Stomach (tissue), 9 donors: Measurements from ENCODE around the gene CES3. TPM values are rescaled to one million over a fixed set of nuclear protein-coding genes. Genes with fewer than 3 reads are reported as not detected.
A peak's percentile ranks its signal among the peaks of the same experiment; 100 is the strongest.

ENCODE experiments used
- DNase-seq, 2 donors: peaks; one replicate each; pipeline versions ENCODE4 v3.0.0 to v3.0.0-alpha.2; 2013 to 2019
- H3K27ac ChIP-seq, 5 donors: fragments of 200-600 bp in 4 of 5; sonication (generic) in 4 of 5; one replicate each; pipeline ENCODE4 v1.5.1; 2013 to 2019; ENCODE audit warnings: mild to moderate bottlenecking in 1 of 5, moderate library complexity in 1 of 5
- H3K27me3 ChIP-seq, 3 donors: fragments of 200-600 bp; sonication (generic); one replicate each; pipeline ENCODE4 v1.5.1; 2017 to 2019; ENCODE audit warnings: mixed run types in 1 of 3
- H3K36me3 ChIP-seq, 4 donors: fragments of 200-600 bp; sonication (generic); 1 replicate in 3 of 4; 2 replicates in 1 of 4; pipeline ENCODE4 v1.5.1; 2016 to 2019
- H3K4me1 ChIP-seq, 4 donors: fragments of 200-600 bp; sonication (generic); one replicate each; pipeline ENCODE4 v1.5.1; 2016 to 2019
- H3K4me3 ChIP-seq, 4 donors: fragments of 200-600 bp; sonication (generic) in 3 of 4; one replicate each; pipeline ENCODE4 v1.5.1; 2016 to 2019; ENCODE audit warnings: mild to moderate bottlenecking in 1 of 4
- H3K9me3 ChIP-seq, 4 donors: fragments of 200-600 bp; sonication (generic); one replicate each; pipeline ENCODE4 v1.5.1; 2016 to 2019
- CTCF ChIP-seq, 7 experiments: fragments of 450-650 bp in 4 of 7; fragments of 200-600 bp in 3 of 7; sonication (generic) in 3 of 7; IDR thresholded peaks; one replicate each; pipeline ENCODE4 v1.5.1; 2016 to 2019; ENCODE audit warnings: antibody characterized with exemption in 7 of 7, control low read depth in 2 of 7, mild to moderate bottlenecking in 1 of 7
- EP300 ChIP-seq: sonication (generic); formaldehyde crosslinking; IDR thresholded peaks from one replicate; pipeline ENCODE4 v1.6.1; 2017; ENCODE audit warnings: antibody characterized with exemption
- POLR2A ChIP-seq, 4 donors: fragments of 450-650 bp; IDR thresholded peaks; one replicate each; pipeline ENCODE4 v1.6.1; 2016; ENCODE audit warnings: antibody characterized with exemption in 4 of 4, control low read depth in 2 of 4, mild to moderate bottlenecking in 1 of 4, moderate library complexity in 1 of 4
- POLR2AphosphoS5 ChIP-seq, 3 donors: sonication (generic); formaldehyde crosslinking; IDR thresholded peaks; one replicate each; pipeline ENCODE4 v1.6.1; 2016; ENCODE audit warnings: antibody characterized with exemption in 3 of 3
- WGBS, 5 donors: extraction: QIAGEN DNeasy Blood & Tissue Kit in 3 of 5; methylation state at CpG; one replicate each; pipeline versions ENCODE4 v1.1.5 to v1.1.7; 2013 to 2018; 5-methylcytosine and 5-hydroxymethylcytosine counted together
- intact Hi-C: fragments of 100-400 bp; cut with DNase I; formaldehyde crosslinking; loops from one replicate; pipeline ENCODE4 v1.15.1; 2023; ENCODE audit warnings: low total_unique reads
- polyA plus RNA-seq, 3 donors: library from polyadenylated mRNA; stranded (reverse); fragments of 200-250 nt; gene quantifications; one replicate each; pipeline ENCODE4 v1.2.3, GENCODE V29; 2013
- total RNA-seq, 5 donors: library from RNA; depleted of rRNA; stranded (reverse); fragments of >200 nt; gene quantifications; one replicate each; pipeline versions ENCODE4 v1.1.0 to v1.2.3, GENCODE V29; 2014 to 2016
- donor health status: healthy with polysubstance abuse.
- donor health status: Bipolar disorder and iron deficiency.
- donor health status: healthy.

The CES3 gene
- total and polyA plus RNA-seq, 8 donors: 0.37 to 145 (median 2.9) TPM; not detected in 2

GRCh38 chr16:66935314-66936011 is 25.6 kb upstream of the CES3 start, which contains the start of gene CES2:
Gene CES2 (plus strand): TSS chr16:66935516. CDS start chr16:66935636, 120 bp downstream.
- H3K4me3 ChIP-seq: peak within 1 kb of the TSS; percentile 89 to 97 (median 92)
- no peaks in the 10 kb centered on the region for H3K9me3 ChIP-seq
- peak within 1 kb of the TSS; percentile 88 to 95 (median 94) for H3K27ac ChIP-seq
- H3K27me3 ChIP-seq: no peaks in the 10 kb centered on the region
- DNase-seq: peak; percentile 86 to 88
- peaks cover 10 to 50% (median 43%) of the 10 kb centered on the region in 4 donors for H3K36me3 ChIP-seq
- intact Hi-C loops: no loop called here
- H3K4me1 ChIP-seq: peaks cover 29 to 58% (median 53%) of the 10 kb centered on the region in 4 donors
- WGBS, 5 donors: 21 to 46% (median 30%) methylated on average over 19 to 44 of the region's 44 CpGs
- TF ChIP-seq EP300 (no peak), POLR2AphosphoS5 (IDR thresholded peaks at IDR 0.05) (peak in 2 of 3 donors; percentile 69 to 79)

GRCh38 chr16:66936462-66936861 is 24.6 kb upstream of the CES3 start:
- H3K4me3 ChIP-seq: peak overlapping the region in 2 of 4 donors; percentile 89 to 94
- TF ChIP-seq EP300 (no peak), POLR2A (IDR thresholded peaks at IDR 0.05) (no peak), POLR2AphosphoS5 (IDR thresholded peaks at IDR 0.05) (no peak), CTCF (IDR thresholded peaks at IDR 0.05) (no peak)
- H3K36me3 ChIP-seq: peaks cover 20 to 56% (median 51%) of the 10 kb centered on the region in 4 donors
- H3K9me3 ChIP-seq: no peaks in the 10 kb centered on the region
- 45 to 68% (median 55%) methylated on average over 6 of the region's 6 CpGs for WGBS, 5 donors
- H3K4me1 ChIP-seq: peaks cover 29 to 57% (median 51%) of the 10 kb centered on the region in 4 donors
- DNase-seq: peak in 1 of 2 donors; percentile 37
- H3K27ac ChIP-seq: peak overlapping the region in 3 of 5 donors; percentile 91 to 95 (median 94)
- no peaks in the 10 kb centered on the region for H3K27me3 ChIP-seq
- intact Hi-C loops: no loop called here

DNA sequence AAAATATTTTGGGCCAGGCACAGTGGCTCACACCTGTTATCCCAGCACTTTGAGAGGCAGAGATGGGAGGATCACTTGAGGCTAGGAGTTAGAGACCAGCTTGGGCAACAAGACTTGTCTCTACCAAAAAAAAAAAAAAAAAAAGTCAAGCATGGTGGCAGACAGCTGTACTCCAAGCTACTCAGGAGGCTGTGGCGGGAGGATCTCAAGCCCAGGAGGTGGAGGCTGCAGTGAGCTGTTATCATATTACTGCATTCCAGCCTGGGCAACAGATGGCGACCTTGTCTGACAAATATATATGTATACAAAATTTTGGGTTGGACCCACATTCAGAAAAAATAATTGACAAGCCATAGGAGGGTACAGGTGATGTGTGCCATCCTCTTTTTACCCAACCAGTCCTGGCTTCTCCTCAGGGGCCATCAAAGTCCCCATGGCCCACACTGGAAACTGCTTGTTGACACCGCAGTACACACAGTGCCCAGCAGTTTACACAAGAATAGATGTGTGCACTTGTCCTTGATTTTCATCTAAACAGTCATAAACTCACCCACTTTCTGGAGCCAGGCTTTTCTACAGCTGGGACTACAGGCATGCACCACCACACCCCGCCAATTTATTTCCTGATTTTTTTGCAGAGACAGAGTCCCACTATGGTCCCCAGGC is 24.0 kb upstream of the CES3 start:
- Histone ChIP-seq H3K9me3 (no peaks in the 10 kb centered on the region), H3K4me1 (peaks cover 29 to 54% (median 48%) of the 10 kb centered on the region in 4 donors), H3K27ac (peak overlapping the region in 1 of 5 donors; percentile 91), H3K36me3 (peaks cover 25 to 57% (median 54%) of the 10 kb centered on the region in 4 donors), H3K27me3 (no peaks in the 10 kb centered on the region), H3K4me3 (peak overlapping the region in 1 of 4 donors; percentile 89)
- no peak for DNase-seq
- TF ChIP-seq POLR2A (IDR thresholded peaks at IDR 0.05) (no peak), POLR2AphosphoS5 (IDR thresholded peaks at IDR 0.05) (no peak), EP300 (no peak), CTCF (IDR thresholded peaks at IDR 0.05) (no peak)
- WGBS, 5 donors: 79 to 93% (median 91%) methylated on average over 4 of the region's 4 CpGs
- intact Hi-C loops: no loop called here

DNA sequence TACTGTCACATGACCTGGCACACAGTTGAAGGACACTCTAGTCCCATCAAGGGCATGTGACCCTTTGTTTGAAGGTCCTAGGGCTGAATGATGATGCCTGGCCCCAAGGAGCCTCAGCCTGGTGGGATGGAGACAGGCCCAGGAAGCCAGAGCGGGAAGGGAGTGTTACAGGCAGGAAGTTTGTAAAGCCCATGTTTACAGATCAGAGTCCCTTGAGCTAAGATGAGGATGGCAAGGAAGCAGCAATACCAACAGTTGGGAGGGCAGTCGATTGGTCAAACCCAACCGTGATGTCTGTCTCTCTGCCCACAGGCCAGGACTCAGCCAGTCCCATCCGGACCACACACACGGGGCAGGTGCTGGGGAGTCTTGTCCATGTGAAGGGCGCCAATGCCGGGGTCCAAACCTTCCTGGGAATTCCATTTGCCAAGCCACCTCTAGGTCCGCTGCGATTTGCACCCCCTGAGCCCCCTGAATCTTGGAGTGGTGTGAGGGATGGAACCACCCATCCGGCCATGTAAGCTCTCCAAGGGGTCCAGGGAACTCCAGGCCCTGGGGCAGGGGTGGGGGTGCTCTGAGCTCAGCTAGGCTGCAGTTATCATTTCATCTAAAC is 23.2 kb upstream of the CES3 start:
- Histone ChIP-seq H3K36me3 (peaks cover 30 to 58% (median 55%) of the 10 kb centered on the region in 4 donors), H3K27me3 (no peaks in the 10 kb centered on the region), H3K4me1 (peaks cover 26 to 46% (median 39%) of the 10 kb centered on the region in 4 donors), H3K9me3 (no peaks in the 10 kb centered on the region), H3K4me3 (no peak overlapping the region), H3K27ac (no peak overlapping the region)
- WGBS, 5 donors: 86 to 90% (median 90%) methylated on average over 10 of the region's 10 CpGs
- TF ChIP-seq CTCF (IDR thresholded peaks at IDR 0.05): no peak
- TF ChIP-seq POLR2AphosphoS5 (IDR thresholded peaks at IDR 0.05): no peak
- no peak for TF ChIP-seq EP300
- no peak for TF ChIP-seq POLR2A (IDR thresholded peaks at IDR 0.05)
- DNase-seq: no peak
- intact Hi-C loops: no loop called here
